ENCODE measurements around the gene ASPRV1. TPM values are rescaled to one million over a fixed set of nuclear protein-coding genes. Genes with fewer than 3 reads are reported as not detected.
A peak's percentile ranks its signal among the peaks of the same experiment; 100 is the strongest.
"Not testable (repeated sequence)": the region's sequence is repeated elsewhere in the genome, so short reads cannot be mapped to it uniquely, and the experiment has no call there.

The ASPRV1 gene
- total RNA-seq, 2 donors from 2014 or later = 0.73 to 3.4 TPM

GRCh38 chr2:69960821-69961220 is 610 bp downstream of the ASPRV1 start:
- Mint-ChIP-seq H3K9me3 (no peaks in the 10 kb centered on the region), H3K27ac (no peak overlapping the region), H3K4me1 (no peaks in the 10 kb centered on the region), H3K36me3 (ENCODE audit: low read depth) (no peaks in the 10 kb centered on the region), H3K27me3 (peaks cover 6% of the 10 kb centered on the region), H3K4me3 (no peak overlapping the region)
- no peak for ATAC-seq (replicated peaks)

GRCh38 chr2:69959425-69959824 is 2.0 kb downstream of the ASPRV1 start:
- Mint-ChIP-seq H3K4me3 (no peak overlapping the region), H3K27ac (peak overlapping the region; percentile 30), H3K9me3 (no peaks in the 10 kb centered on the region)

GRCh38 chr2:69958480-69958879 is 3.0 kb downstream of the ASPRV1 start:
- peaks cover 4% of the 10 kb centered on the region for H3K4me1 Mint-ChIP-seq
- no peak for ATAC-seq (replicated peaks)
- H3K36me3 Mint-ChIP-seq (ENCODE audit: low read depth) = no peaks in the 10 kb centered on the region
- no peak overlapping the region for H3K27ac Mint-ChIP-seq
- H3K27me3 Mint-ChIP-seq = peaks cover 6% of the 10 kb centered on the region
- H3K9me3 Mint-ChIP-seq = no peaks in the 10 kb centered on the region
- H3K4me3 Mint-ChIP-seq = no peak overlapping the region

More at GRCh38 chr2:69959425-69959824, 2.0 kb downstream of the ASPRV1 start:
- no peaks in the 10 kb centered on the region for H3K36me3 Mint-ChIP-seq (ENCODE audit: low read depth)
- H3K4me1 Mint-ChIP-seq = peaks cover 3% of the 10 kb centered on the region
- peaks cover 6% of the 10 kb centered on the region for H3K27me3 Mint-ChIP-seq
- ATAC-seq (replicated peaks) = no peak

- H3K27ac Mint-ChIP-seq = no peak overlapping the region
- H3K9me3 Mint-ChIP-seq = no peaks in the 10 kb centered on the region
- peaks cover 4% of the 10 kb centered on the region for H3K4me1 Mint-ChIP-seq
- peaks cover 6% of the 10 kb centered on the region for H3K27me3 Mint-ChIP-seq
- H3K4me3 Mint-ChIP-seq = no peak overlapping the region
- no peaks in the 10 kb centered on the region for H3K36me3 Mint-ChIP-seq (ENCODE audit: low read depth)
- no peak for ATAC-seq (replicated peaks)
These were observed 3.5 kb downstream of the ASPRV1 start for GRCh38 chr2:69957965-69958364.

- peaks cover 4% of the 10 kb centered on the region for H3K4me1 Mint-ChIP-seq
- no peaks in the 10 kb centered on the region for H3K9me3 Mint-ChIP-seq
- H3K27ac Mint-ChIP-seq = peak overlapping the region; percentile 60
These were observed 4.9 kb downstream of the ASPRV1 start for GRCh38 chr2:69956475-69956979.

GRCh38 chr2:69955029-69955428 is 6.4 kb downstream of the ASPRV1 start:
- Mint-ChIP-seq H3K36me3 (ENCODE audit: low read depth) (no peaks in the 10 kb centered on the region), H3K27ac (no peak overlapping the region), H3K27me3 (peaks cover 6% of the 10 kb centered on the region), H3K4me1 (peaks cover 4% of the 10 kb centered on the region), H3K4me3 (no peak overlapping the region), H3K9me3 (no peaks in the 10 kb centered on the region)
- no peak for ATAC-seq (replicated peaks)

More at GRCh38 chr2:69956475-69956979, 4.9 kb downstream of the ASPRV1 start:
- Mint-ChIP-seq H3K36me3 (ENCODE audit: low read depth) (no peaks in the 10 kb centered on the region), H3K4me3 (no peak overlapping the region), H3K27me3 (peaks cover 6% of the 10 kb centered on the region)
- ATAC-seq (replicated peaks) = no peak

- Mint-ChIP-seq H3K36me3 (ENCODE audit: low read depth) (no peaks in the 10 kb centered on the region), H3K4me1 (peaks cover 4% of the 10 kb centered on the region), H3K27ac (peak overlapping the region; percentile 78), H3K4me3 (no peak overlapping the region), H3K27me3 (peaks cover 6% of the 10 kb centered on the region), H3K9me3 (no peaks in the 10 kb centered on the region)
- no peak for ATAC-seq (replicated peaks)
These were observed 7.3 kb downstream of the ASPRV1 start for GRCh38 chr2:69954084-69954483.

GRCh38 chr2:69952336-69953115 is 8.9 kb downstream of the ASPRV1 start:
- Mint-ChIP-seq H3K36me3 (ENCODE audit: low read depth) (no peaks in the 10 kb centered on the region), H3K4me1 (peaks cover 6% of the 10 kb centered on the region), H3K27me3 (peaks cover 6% of the 10 kb centered on the region), H3K9me3 (no peaks in the 10 kb centered on the region), H3K27ac (no peak overlapping the region), H3K4me3 (no peak overlapping the region)
- no peak for ATAC-seq (replicated peaks)

- not testable (repeated sequence) for H3K36me3 Mint-ChIP-seq (ENCODE audit: low read depth); H3K27ac Mint-ChIP-seq; H3K27me3 Mint-ChIP-seq; H3K9me3 Mint-ChIP-seq; ATAC-seq (replicated peaks); H3K4me3 Mint-ChIP-seq
- peaks cover 23% of the 10 kb centered on the region for H3K4me1 Mint-ChIP-seq
These were observed 10.8 kb downstream of the ASPRV1 start for GRCh38 chr2:69950671-69951070.

- Mint-ChIP-seq H3K36me3 (ENCODE audit: low read depth) (no peaks in the 10 kb centered on the region), H3K4me3 (no peak overlapping the region), H3K9me3 (no peaks in the 10 kb centered on the region), H3K27ac (no peak overlapping the region), H3K4me1 (peaks cover 27% of the 10 kb centered on the region), H3K27me3 (no peaks in the 10 kb centered on the region)
- ATAC-seq (replicated peaks) = no peak
These were observed 11.2 kb downstream of the ASPRV1 start for GRCh38 chr2:69950241-69950640.

GRCh38 chr2:69948963-69949645 is 12.3 kb downstream of the ASPRV1 start:
- peak overlapping the region; percentile 2 for H3K27ac Mint-ChIP-seq
- no peak for ATAC-seq (replicated peaks)
- no peak overlapping the region for H3K4me3 Mint-ChIP-seq
- H3K9me3 Mint-ChIP-seq = no peaks in the 10 kb centered on the region
- H3K4me1 Mint-ChIP-seq = peaks cover 29% of the 10 kb centered on the region
- H3K36me3 Mint-ChIP-seq (ENCODE audit: low read depth) = no peaks in the 10 kb centered on the region
- H3K27me3 Mint-ChIP-seq = no peaks in the 10 kb centered on the region

GRCh38 chr2:69948032-69948962 is 13.1 kb downstream of the ASPRV1 start:
- H3K27ac Mint-ChIP-seq = peak overlapping the region; percentile 93
- peak overlapping the region; percentile 67 for H3K4me3 Mint-ChIP-seq
- H3K36me3 Mint-ChIP-seq (ENCODE audit: low read depth) = peaks cover 1% of the 10 kb centered on the region
- H3K9me3 Mint-ChIP-seq = no peaks in the 10 kb centered on the region
- no peaks in the 10 kb centered on the region for H3K27me3 Mint-ChIP-seq
- peaks cover 31% of the 10 kb centered on the region for H3K4me1 Mint-ChIP-seq
- no peak for ATAC-seq (replicated peaks)

GRCh38 chr2:69947325-69947931 is 14.0 kb downstream of the ASPRV1 start:
- ATAC-seq (replicated peaks) = peak; percentile 12
- Mint-ChIP-seq H3K4me1 (peaks cover 35% of the 10 kb centered on the region), H3K36me3 (ENCODE audit: low read depth) (peaks cover 8% of the 10 kb centered on the region), H3K4me3 (peak overlapping the region; percentile 67), H3K9me3 (no peaks in the 10 kb centered on the region), H3K27ac (peak overlapping the region; percentile 93), H3K27me3 (no peaks in the 10 kb centered on the region)

Measured in activated T-helper 17 cell treated with anti-CD3 and anti-CD28 coated beads, Interleukin-2, amount 50 U/mL, for 72 hours (primary cell).